Right lung (tissue), 5 donors: ENCODE measurements around the gene P2RX3. TPM values are rescaled to one million over a fixed set of nuclear protein-coding genes. Genes with fewer than 3 reads are reported as not detected.

Experiments
- DNase-seq, 2 donors: peaks; one replicate each; pipeline ENCODE4 v3.0.0-alpha.2; 2013
- polyA plus RNA-seq, 5 donors: library from polyadenylated mRNA; unstranded; fragments of 120-200 nt; gene quantifications; one replicate each; pipeline versions ENCODE4 v1.2.1 to v1.2.3, GENCODE V29; 2013; ENCODE audit warnings: inconsistent platforms in 1 of 5, low replicate concordance in 1 of 5; ENCODE audit not compliant: insufficient read length in 5 of 5, insufficient read depth in 1 of 5

The P2RX3 gene
- polyA plus RNA-seq, 5 donors, result 0.16 to 0.28 (median 0.23) TPM; not detected in 1

GRCh38 chr11:57421066-57421465 is 82.9 kb downstream of the P2RX3 start:
- no peak for DNase-seq

DNA sequence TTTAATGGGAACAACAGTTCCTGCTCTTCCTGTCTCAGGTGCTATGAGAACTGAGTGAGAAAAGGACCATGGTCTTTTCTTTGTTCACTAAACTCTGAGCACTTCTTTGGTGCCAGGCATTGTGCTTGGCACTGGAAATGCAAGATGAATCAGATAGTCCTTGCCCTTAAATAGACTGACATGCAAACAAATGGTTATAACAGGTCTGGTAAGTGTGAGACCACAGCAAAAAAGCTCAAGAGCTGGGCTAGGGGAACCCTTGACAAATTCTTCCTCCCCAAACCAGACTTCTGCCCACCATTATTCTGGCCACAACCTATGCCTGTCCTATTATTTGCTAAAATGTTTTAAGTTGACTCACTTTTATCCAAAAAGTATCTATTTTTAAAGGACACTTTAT is 83.7 kb downstream of the P2RX3 start:
- DNase-seq, result no peak

Other genes starting within 250 kb of the P2RX3 start
- gene LRRC55, start 156.4 kb upstream of the P2RX3 start, polyA plus RNA-seq, result 1 to 10 TPM; 2.2 to 3.4 (median 2.9) TPM
- 100 to 1,000 TPM; 126 to 174 (median 152) TPM for gene APLNR, start 101.1 kb upstream of the P2RX3 start, polyA plus RNA-seq
- gene TNKS1BP1, start 13.4 kb upstream of the P2RX3 start, polyA plus RNA-seq, result 100 to 1,000 TPM; 100 to 159 (median 115) TPM
- 100 to 1,000 TPM; 151 to 215 (median 166) TPM for gene SSRP1, start 2.5 kb upstream of the P2RX3 start, polyA plus RNA-seq
- 1 to 10 TPM in 2 of 5 donors, under 1 TPM in 3; 0.48 to 1.5 (median 0.77) TPM for gene PRG3, start 42.8 kb downstream of the P2RX3 start, polyA plus RNA-seq
- gene PRG2, start 52.3 kb downstream of the P2RX3 start, polyA plus RNA-seq, result 1 to 10 TPM; 1.2 to 1.8 (median 1.3) TPM
- 10 to 100 TPM; 36.9 to 47.7 (median 39.3) TPM for gene SLC43A3, start 88.8 kb downstream of the P2RX3 start, polyA plus RNA-seq
- gene RTN4RL2, start 122.2 kb downstream of the P2RX3 start, polyA plus RNA-seq, result 1 to 10 TPM; 1.3 to 4.5 (median 1.6) TPM
- gene SLC43A1, start 177.3 kb downstream of the P2RX3 start, polyA plus RNA-seq, result 10 to 100 TPM; 11.6 to 18.5 (median 16.7) TPM
- 10 to 100 TPM; 33.3 to 42.0 (median 39.0) TPM for gene TIMM10, start 192.4 kb downstream of the P2RX3 start, polyA plus RNA-seq
- 1 to 10 TPM in 1 of 5 donors, under 1 TPM in 4; 0.48 to 9.2 (median 0.59) TPM for gene SMTNL1, start 199.2 kb downstream of the P2RX3 start, polyA plus RNA-seq
- 10 to 100 TPM; 59.0 to 78.7 (median 60.9) TPM for gene UBE2L6, start 229.3 kb downstream of the P2RX3 start, polyA plus RNA-seq